Pancreas (tissue), 10 donors: ENCODE measurements around the gene NOL4L. TPM values are rescaled to one million over a fixed set of nuclear protein-coding genes. Genes with fewer than 3 reads are reported as not detected.

Experiments
- ATAC-seq, 4 donors: fragments of 200-7000 bp; cut with Tn5 transposase; one replicate each; pipeline versions ENCODE4 v1.8.0 to v1.9.1; 2020; ENCODE audit warnings: mild to moderate bottlenecking in 4 of 4, moderate library complexity in 4 of 4
- DNase-seq, 6 donors: peaks; one replicate each; pipeline ENCODE4 v3.0.0-alpha.2; 2020
- FAIRE-seq: peaks from 2 replicates; lab custom pipeline; 2012; peaks lifted over from hg19 to GRCh38; lab: Jason Lieb, UNC
- H3K27ac ChIP-seq, 4 donors: fragments of 200-600 bp; sonication (generic); 1 replicate in 3 of 4; 2 replicates in 1 of 4; pipeline versions ENCODE4 v1.5.0 to v1.8.0; 2020
- H3K27me3 ChIP-seq, 4 donors: fragments of 200-600 bp; one replicate each; pipeline ENCODE4 v1.8.0; 2021
- H3K36me3 ChIP-seq, 3 donors: fragments of 200-600 bp; sonication (generic) in 1 of 3; one replicate each; pipeline versions ENCODE4 v1.5.0 to v1.8.0; 2020 to 2021
- H3K4me1 ChIP-seq, 3 donors: fragments of 200-600 bp; one replicate each; pipeline ENCODE4 v1.8.0; 2021
- H3K4me3 ChIP-seq, 4 donors: fragments of 200-600 bp; sonication (generic) in 2 of 4; one replicate each; pipeline versions ENCODE4 v1.5.0 to v1.8.0; 2020 to 2021
- H3K9me3 ChIP-seq, 4 donors: fragments of 200-600 bp; one replicate each; pipeline ENCODE4 v1.8.0; 2021
- WGBS, 2 donors: extraction: QIAGEN DNeasy Blood & Tissue Kit; methylation state at CpG; one replicate each; pipeline ENCODE4 v1.1.7; 2013; 5-methylcytosine and 5-hydroxymethylcytosine counted together
- intact Hi-C, 3 donors: fragments of 100-400 bp; cut with DNase I; formaldehyde crosslinking; loops; one replicate each; pipeline versions ENCODE4 v1.11.1 to v1.14.2; 2022
- polyA plus RNA-seq, 2 donors: library from polyadenylated mRNA; stranded (reverse); fragments of 200-250 nt; gene quantifications; one replicate each; pipeline ENCODE4 v1.2.3, GENCODE V29; 2013
- total RNA-seq, 6 donors: library from RNA; stranded (reverse); fragmentation: NEBNext Ultra II Directional in 4 of 6; extraction: Animal tissue kit (Norgen Biotek cat#: 25700) in 4 of 6; gene quantifications; one replicate each; pipeline versions ENCODE4 v1.2.1 to v1.2.4, GENCODE V29; 2021 to 2023
- TF ChIP-seq, protein P1 (sequence below), 4 donors: fragments of 200-600 bp; sonication (generic) in 3 of 4; IDR thresholded peaks; one replicate each; pipeline versions ENCODE4 v1.5.0 to v1.8.0; 2021; ENCODE audit warnings: antibody characterized with exemption in 4 of 4
- donor health status: healthy with polysubstance abuse.
- donor health status: DM: no; HTN: no; CAD: no; lungs with moderate emphysema.
- donor health status: DM: no; HTN: no; CAD: no.
- donor health status: control.
- donor health status: control.
- donor health status: Bipolar disorder and iron deficiency.
- donor health status: DM: yes; HTN: yes; CAD: no.
- donor health status: DM: no; HTN: no; CAD: no.
- donor health status: DM: no; HTN: no; CAD: no.
- donor health status: DM: yes; HTN: yes; CAD: no.

NOL4L gene
- total and polyA plus RNA-seq, 8 donors: 8.7 to 14.5 (median 10.2) TPM

DNA sequence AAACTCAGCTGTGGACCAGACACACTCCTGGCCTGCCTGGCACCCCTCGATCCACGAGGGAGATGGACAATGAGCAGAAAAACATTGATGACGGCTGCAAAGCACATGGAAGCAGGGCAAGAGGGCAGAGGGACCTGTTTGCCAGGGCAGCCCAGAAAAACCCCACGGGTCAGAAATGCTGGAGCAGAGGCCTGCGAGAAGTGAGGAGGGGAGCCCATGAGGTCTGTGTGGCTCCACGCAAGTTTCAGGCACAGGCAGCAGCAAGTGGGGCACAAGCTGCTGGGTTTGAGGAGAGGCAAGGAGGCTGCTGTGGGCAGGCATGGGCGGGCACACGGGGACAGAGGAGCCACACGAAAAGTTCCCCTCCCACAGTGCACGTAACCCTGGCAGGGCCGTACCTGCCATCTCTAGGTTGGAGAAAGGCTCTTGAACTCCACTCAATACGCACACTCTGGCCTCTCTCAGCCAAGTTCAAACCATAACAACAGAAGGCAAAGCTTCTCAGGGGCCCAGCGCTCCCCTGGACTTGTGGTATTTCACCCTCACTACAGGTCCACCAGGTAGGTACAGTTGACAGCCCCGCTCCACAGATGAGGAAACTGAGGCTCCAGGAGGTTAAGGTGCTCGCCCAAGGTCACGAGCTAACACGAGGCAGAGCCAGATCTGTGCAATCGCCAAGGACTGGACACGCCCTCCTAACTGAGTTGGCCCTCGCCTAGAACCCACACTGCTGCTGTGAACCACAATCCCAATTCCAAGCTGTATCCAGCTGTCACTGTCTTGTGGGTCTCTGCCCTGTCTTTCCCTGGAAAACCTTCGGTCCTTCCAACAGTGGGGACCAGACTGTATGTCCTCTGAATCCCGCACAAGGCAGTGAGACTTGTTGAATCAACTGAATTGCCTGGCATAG, 108.2 kb downstream of the NOL4L start:
- Histone ChIP-seq H3K4me3 (no peak overlapping the region), H3K27ac (peak overlapping the region; percentile 14 to 65 (median 46))
- 53% methylated on average over 22 of the region's 22 CpGs for WGBS, 2 donors

DNA sequence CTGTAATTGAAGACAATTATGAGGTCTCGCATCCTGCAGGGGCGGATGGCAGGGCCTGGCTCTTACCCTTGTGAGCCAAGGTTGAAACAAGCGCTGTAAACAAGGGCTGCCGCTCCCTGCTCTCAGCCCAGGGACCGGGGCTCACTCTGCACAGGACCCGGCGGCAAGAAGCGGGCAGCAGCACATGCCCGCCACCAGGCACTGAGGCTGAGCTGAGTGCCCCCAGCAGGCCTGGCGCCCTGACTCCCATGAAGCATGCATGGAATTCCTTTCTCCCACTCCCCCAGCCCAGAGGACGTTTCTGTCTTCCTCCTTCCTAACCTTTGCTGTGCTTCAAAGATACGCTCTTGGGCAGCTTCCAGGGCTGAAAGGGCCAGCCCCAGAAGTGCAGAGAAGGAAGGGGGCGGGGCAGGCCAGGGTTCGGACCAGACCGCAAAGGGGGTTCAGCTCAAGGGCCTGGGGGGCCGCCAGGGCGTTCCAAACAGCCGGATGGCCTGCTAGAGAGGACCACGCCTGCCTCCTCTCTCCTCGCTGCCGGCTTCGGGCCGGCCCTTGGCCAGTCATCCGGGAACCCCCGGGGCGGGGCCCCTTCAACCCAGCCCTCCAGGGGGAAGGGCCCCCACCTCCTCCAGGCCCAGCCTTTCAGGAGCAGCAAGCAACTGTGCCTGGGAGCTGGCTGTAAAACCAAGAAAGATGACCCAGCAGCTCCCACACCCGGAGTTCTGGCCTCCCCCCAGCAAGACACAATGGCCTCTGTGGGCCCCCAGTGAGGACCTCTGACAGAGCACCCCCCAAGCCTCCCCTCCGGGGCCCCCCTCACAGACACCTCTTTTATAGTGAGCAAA, 109.9 kb downstream of the NOL4L start:
- DNase-seq (peak; percentile 74 to 89 (median 85)), ATAC-seq (peak; percentile 62 to 83 (median 77)), FAIRE-seq (no peak)
- H3K27me3 ChIP-seq: no peaks in the 10 kb centered on the region
- TF ChIP-seq, protein P1, sequence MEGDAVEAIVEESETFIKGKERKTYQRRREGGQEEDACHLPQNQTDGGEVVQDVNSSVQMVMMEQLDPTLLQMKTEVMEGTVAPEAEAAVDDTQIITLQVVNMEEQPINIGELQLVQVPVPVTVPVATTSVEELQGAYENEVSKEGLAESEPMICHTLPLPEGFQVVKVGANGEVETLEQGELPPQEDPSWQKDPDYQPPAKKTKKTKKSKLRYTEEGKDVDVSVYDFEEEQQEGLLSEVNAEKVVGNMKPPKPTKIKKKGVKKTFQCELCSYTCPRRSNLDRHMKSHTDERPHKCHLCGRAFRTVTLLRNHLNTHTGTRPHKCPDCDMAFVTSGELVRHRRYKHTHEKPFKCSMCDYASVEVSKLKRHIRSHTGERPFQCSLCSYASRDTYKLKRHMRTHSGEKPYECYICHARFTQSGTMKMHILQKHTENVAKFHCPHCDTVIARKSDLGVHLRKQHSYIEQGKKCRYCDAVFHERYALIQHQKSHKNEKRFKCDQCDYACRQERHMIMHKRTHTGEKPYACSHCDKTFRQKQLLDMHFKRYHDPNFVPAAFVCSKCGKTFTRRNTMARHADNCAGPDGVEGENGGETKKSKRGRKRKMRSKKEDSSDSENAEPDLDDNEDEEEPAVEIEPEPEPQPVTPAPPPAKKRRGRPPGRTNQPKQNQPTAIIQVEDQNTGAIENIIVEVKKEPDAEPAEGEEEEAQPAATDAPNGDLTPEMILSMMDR (IDR thresholded peaks at IDR 0.05): no peak
- H3K27ac ChIP-seq: peak overlapping the region; percentile 56 to 74 (median 68)
- H3K4me3 ChIP-seq: peak overlapping the region in 2 of 4 donors; percentile 20 to 31
- WGBS, 2 donors: 6% methylated on average over 23 to 28 of the region's 28 CpGs
- H3K4me1 ChIP-seq: peaks cover 48 to 66% (median 63%) of the 10 kb centered on the region in 3 donors
- intact Hi-C loops: no loop called here
- H3K9me3 ChIP-seq: no peaks in the 10 kb centered on the region
- H3K36me3 ChIP-seq: peaks cover 0 to 7% (median 0%) of the 10 kb centered on the region in 3 donors

More for the DNA sequence above, 108.2 kb downstream of the NOL4L start:
- DNase-seq (peak in 5 of 6 donors; percentile 26 to 54 (median 35)), FAIRE-seq (no peak), ATAC-seq (peak in 1 of 4 donors; percentile 5)
- H3K4me1 ChIP-seq: peaks cover 52 to 82% (median 73%) of the 10 kb centered on the region in 3 donors
- TF ChIP-seq, protein P1 (IDR thresholded peaks at IDR 0.05): no peak
- no peaks in the 10 kb centered on the region for H3K27me3 ChIP-seq
- peaks cover 0 to 4% (median 0%) of the 10 kb centered on the region in 3 donors for H3K36me3 ChIP-seq
- no peaks in the 10 kb centered on the region for H3K9me3 ChIP-seq
- intact Hi-C loops: no loop called here

- TF ChIP-seq, protein P1 (IDR thresholded peaks at IDR 0.05): no peak
- Histone ChIP-seq H3K27me3 (no peaks in the 10 kb centered on the region), H3K27ac (peak overlapping the region; percentile 56 to 74 (median 68)), H3K4me3 (peak overlapping the region in 2 of 4 donors; percentile 20 to 31), H3K9me3 (no peaks in the 10 kb centered on the region), H3K4me1 (peaks cover 47 to 60% (median 57%) of the 10 kb centered on the region in 3 donors), H3K36me3 (peaks cover 0 to 7% (median 0%) of the 10 kb centered on the region in 3 donors)
- no peak for ATAC-seq
- intact Hi-C loops: no loop called here
- peak in 1 of 6 donors; percentile 81 for DNase-seq
- 11 to 19% methylated on average over 8 of the region's 8 CpGs for WGBS, 2 donors
- no peak for FAIRE-seq
These were observed 110.5 kb downstream of the NOL4L start for GRCh38 chr20:32474717-32474966.

DNA sequence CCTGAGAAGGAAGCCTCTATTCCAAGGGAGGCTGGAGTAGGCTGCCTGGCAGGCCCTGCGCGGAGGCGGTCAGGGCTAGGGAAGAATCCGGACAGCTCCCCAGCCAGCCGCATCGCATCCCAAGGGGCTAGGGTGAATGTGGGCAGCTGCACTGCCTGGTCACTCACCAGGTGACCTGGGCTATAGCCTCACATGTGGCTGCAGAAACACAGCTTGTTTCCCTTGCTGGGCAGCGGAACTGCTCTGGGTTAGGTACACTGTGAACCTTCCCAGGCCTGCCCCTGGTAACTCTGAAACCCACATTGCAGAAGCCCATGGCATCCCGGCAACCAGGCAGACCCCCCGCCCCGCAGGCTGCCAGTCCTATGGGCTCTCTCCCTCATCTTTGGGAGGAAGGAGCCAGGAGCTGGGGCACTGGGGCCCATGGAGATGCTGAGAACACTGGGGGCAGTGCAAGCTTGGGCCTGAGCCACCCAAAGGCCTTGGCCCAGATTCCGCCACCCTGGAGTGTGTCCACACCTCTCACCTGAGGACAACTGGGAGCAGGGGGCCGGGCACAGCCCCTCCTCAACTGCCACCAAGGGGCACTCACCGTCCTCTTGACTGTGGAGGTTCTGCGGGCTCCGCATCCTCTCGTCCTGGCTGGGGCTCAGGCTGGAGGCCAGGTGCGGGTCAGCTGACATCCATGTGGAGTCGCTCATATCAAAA, 111.0 kb downstream of the NOL4L start:
- Histone ChIP-seq H3K4me3 (peak overlapping the region in 2 of 4 donors; percentile 17 to 20), H3K27ac (peak overlapping the region; percentile 56 to 74 (median 68)), H3K4me1 (peaks cover 47 to 56% (median 53%) of the 10 kb centered on the region in 3 donors), H3K9me3 (no peaks in the 10 kb centered on the region), H3K36me3 (peaks cover 0 to 7% (median 0%) of the 10 kb centered on the region in 3 donors), H3K27me3 (no peaks in the 10 kb centered on the region)
- TF ChIP-seq, protein P1 (IDR thresholded peaks at IDR 0.05): no peak
- DNase-seq (peak in 5 of 6 donors; percentile 31 to 62 (median 39)), FAIRE-seq (no peak), ATAC-seq (peak in 2 of 4 donors; percentile 4 to 10)
- intact Hi-C loops: no loop called here
- WGBS, 2 donors: 56 to 57% methylated on average over 18 of the region's 18 CpGs
